Lower lobe of right lung (tissue), 2 donors: ENCODE measurements around the gene DPF3. TPM values are rescaled to one million over a fixed set of nuclear protein-coding genes. Genes with fewer than 3 reads are reported as not detected.
A peak's percentile ranks its signal among the peaks of the same experiment; 100 is the strongest.

Source experiments
- ATAC-seq, 2 donors: fragments of 200-7000 bp; cut with Tn5 transposase; one replicate each; pipeline ENCODE4 v1.9.1; 2020 to 2022; ENCODE audit warnings: mild to moderate bottlenecking in 2 of 2, moderate library complexity in 2 of 2
- DNase-seq: peaks from one replicate; pipeline ENCODE4 v3.0.0-alpha.2; 2020
- H3K27ac ChIP-seq: fragments of 200-600 bp; one replicate; pipeline ENCODE4 v1.8.0; 2022
- H3K27me3 ChIP-seq: fragments of 200-600 bp; one replicate; pipeline ENCODE4 v1.8.0; 2022; ENCODE audit warnings: low read depth
- H3K36me3 ChIP-seq: fragments of 200-600 bp; one replicate; pipeline ENCODE4 v1.8.0; 2022; ENCODE audit warnings: mild to moderate bottlenecking
- H3K4me1 ChIP-seq: fragments of 200-600 bp; one replicate; pipeline ENCODE4 v1.8.0; 2022
- H3K4me3 ChIP-seq: fragments of 200-600 bp; one replicate; pipeline ENCODE4 v1.8.0; 2022; ENCODE audit warnings: mild to moderate bottlenecking
- H3K9me3 ChIP-seq: fragments of 200-600 bp; one replicate; pipeline ENCODE4 v1.8.0; 2022
- CTCF ChIP-seq: fragments of 200-600 bp; IDR thresholded peaks from one replicate; pipeline ENCODE4 v1.8.0; 2022; ENCODE audit warnings: antibody characterized with exemption, mild to moderate bottlenecking
- intact Hi-C: fragments of 100-400 bp; cut with DNase I; formaldehyde crosslinking; loops from one replicate; pipeline ENCODE4 v1.11.0; 2022
- total RNA-seq: library from RNA; stranded (reverse); fragmentation: NEBNext Ultra II Directional; extraction: Animal tissue kit (Norgen Biotek cat#: 25700); gene quantifications from one replicate; pipeline ENCODE4 v1.2.1, GENCODE V29; 2021
- donor health status: DM: no; HTN: yes; CAD: no; lungs with severe emphysema.

The DPF3 gene
- total RNA-seq, 1 donor from 2014 or later = 0.59 TPM

- H3K27ac ChIP-seq = no peak overlapping the region
- H3K36me3 ChIP-seq = no peaks in the 10 kb centered on the region
- intact Hi-C loops = no loop called here
- ATAC-seq (peak in 1 of 2 donors; percentile 25), DNase-seq (no peak)
- H3K27me3 ChIP-seq = no peaks in the 10 kb centered on the region
- TF ChIP-seq CTCF = no peak
- no peaks in the 10 kb centered on the region for H3K4me1 ChIP-seq
- H3K9me3 ChIP-seq = no peaks in the 10 kb centered on the region
- no peak overlapping the region for H3K4me3 ChIP-seq
These were observed 92.5 kb downstream of the DPF3 start for GRCh38 chr14:72801381-72801812.

GRCh38 chr14:72800848-72801370 lies 93.0 kb downstream of the DPF3 start:
- TF ChIP-seq CTCF = no peak
- DNase-seq (no peak), ATAC-seq (no peak)
- Histone ChIP-seq H3K36me3 (no peaks in the 10 kb centered on the region), H3K27me3 (no peaks in the 10 kb centered on the region), H3K27ac (no peak overlapping the region), H3K4me3 (no peak overlapping the region), H3K9me3 (no peaks in the 10 kb centered on the region), H3K4me1 (no peaks in the 10 kb centered on the region)
- intact Hi-C loops = no loop called here

GRCh38 chr14:72800296-72800695 lies 93.6 kb downstream of the DPF3 start:
- Histone ChIP-seq H3K4me1 (no peaks in the 10 kb centered on the region), H3K4me3 (no peak overlapping the region), H3K36me3 (no peaks in the 10 kb centered on the region), H3K27me3 (no peaks in the 10 kb centered on the region), H3K9me3 (no peaks in the 10 kb centered on the region), H3K27ac (no peak overlapping the region)
- ATAC-seq (no peak), DNase-seq (no peak)
- intact Hi-C loops = no loop called here
- TF ChIP-seq CTCF = no peak

GRCh38 chr14:72796935-72797334 lies 97.0 kb downstream of the DPF3 start:
- Histone ChIP-seq H3K27ac (no peak overlapping the region), H3K9me3 (no peaks in the 10 kb centered on the region), H3K27me3 (no peaks in the 10 kb centered on the region), H3K4me3 (no peak overlapping the region), H3K4me1 (no peaks in the 10 kb centered on the region), H3K36me3 (no peaks in the 10 kb centered on the region)
- intact Hi-C loops = no loop called here
- DNase-seq (no peak), ATAC-seq (no peak)
- no peak for TF ChIP-seq CTCF

GRCh38 chr14:72793156-72793939 lies 100.6 kb downstream of the DPF3 start:
- H3K9me3 ChIP-seq = no peaks in the 10 kb centered on the region
- no peaks in the 10 kb centered on the region for H3K4me1 ChIP-seq
- no peak overlapping the region for H3K4me3 ChIP-seq
- intact Hi-C loops = no loop called here
- no peaks in the 10 kb centered on the region for H3K36me3 ChIP-seq
- ATAC-seq (no peak), DNase-seq (no peak)
- TF ChIP-seq CTCF = no peak
- H3K27me3 ChIP-seq = no peaks in the 10 kb centered on the region
- H3K27ac ChIP-seq = no peak overlapping the region
